Endometrium (tissue), 2 donors: ENCODE measurements around the gene SEPHS1.
A peak's percentile ranks its signal among the peaks of the same experiment; 100 is the strongest.
"Not testable (repeated sequence)": the region's sequence is repeated elsewhere in the genome, so short reads cannot be mapped to it uniquely, and the experiment has no call there.

Source experiments
- FAIRE-seq: peaks from 2 replicates; lab custom pipeline; 2012; peaks lifted over from hg19 to GRCh38; lab: Jason Lieb, UNC
- donor health status: control.
- donor health status: control.

The SEPHS1 gene

GRCh38 chr10:13348216-13349017 is at the start of gene SEPHS1:
Gene SEPHS1, minus strand, starts transcription at chr10:13348293. Its CDS starts 3,343 bp downstream, at chr10:13344950.
- FAIRE-seq = no peak

- FAIRE-seq = no peak
Measured at GRCh38 chr10:13397052-13397451, 49.0 kb upstream of the SEPHS1 start.

GRCh38 chr10:13396369-13396768 is 48.3 kb upstream of the SEPHS1 start:
- no peak for FAIRE-seq

- FAIRE-seq = no peak
Measured at GRCh38 chr10:13395540-13395939, 47.4 kb upstream of the SEPHS1 start.

- no peak for FAIRE-seq
Measured at GRCh38 chr10:13393640-13394039, 45.5 kb upstream of the SEPHS1 start.

- no peak for FAIRE-seq
Measured at GRCh38 chr10:13392701-13393100, 44.6 kb upstream of the SEPHS1 start.

GRCh38 chr10:13390604-13391522 is 42.8 kb upstream of the SEPHS1 start:
- FAIRE-seq = no peak

- FAIRE-seq = no peak
Measured at GRCh38 chr10:13388478-13389230, 40.6 kb upstream of the SEPHS1 start.

- FAIRE-seq = no peak
Measured at GRCh38 chr10:13386021-13386420, 37.9 kb upstream of the SEPHS1 start.

GRCh38 chr10:13383399-13383761 is 35.3 kb upstream of the SEPHS1 start:
- FAIRE-seq = no peak

- no peak for FAIRE-seq
Measured at GRCh38 chr10:13382703-13383398, 34.8 kb upstream of the SEPHS1 start.

- FAIRE-seq = not testable (repeated sequence)
Measured at GRCh38 chr10:13379061-13379460, 31.0 kb upstream of the SEPHS1 start.

GRCh38 chr10:13376746-13377145 is 28.7 kb upstream of the SEPHS1 start:
- no peak for FAIRE-seq

GRCh38 chr10:13376297-13376696 is 28.2 kb upstream of the SEPHS1 start:
- FAIRE-seq = no peak

GRCh38 chr10:13375791-13376190 is 27.7 kb upstream of the SEPHS1 start:
- FAIRE-seq = no peak

GRCh38 chr10:13373644-13374043 is 25.6 kb upstream of the SEPHS1 start:
- FAIRE-seq = no peak

GRCh38 chr10:13372524-13372923 is 24.4 kb upstream of the SEPHS1 start:
- FAIRE-seq = no peak

- peak; percentile 85 for FAIRE-seq
Measured at GRCh38 chr10:13371897-13372470, 23.9 kb upstream of the SEPHS1 start.

GRCh38 chr10:13366891-13367290 is 18.8 kb upstream of the SEPHS1 start:
- no peak for FAIRE-seq

- FAIRE-seq = no peak
Measured at GRCh38 chr10:13365831-13366230, 17.7 kb upstream of the SEPHS1 start.

- FAIRE-seq = no peak
Measured at GRCh38 chr10:13365243-13365642, 17.1 kb upstream of the SEPHS1 start.
